HG02852 (cell line): ENCODE data around the gene KRT86.

ENCODE experiments used
- ATAC-seq: cut with Tn5 transposase; IDR thresholded peaks from one replicate; pipeline ENCODE4 v1.9.1; 2021; ENCODE audit warnings: mild to moderate bottlenecking, moderate library complexity; ENCODE audit not compliant: unreplicated experiment

The KRT86 gene

DNA sequence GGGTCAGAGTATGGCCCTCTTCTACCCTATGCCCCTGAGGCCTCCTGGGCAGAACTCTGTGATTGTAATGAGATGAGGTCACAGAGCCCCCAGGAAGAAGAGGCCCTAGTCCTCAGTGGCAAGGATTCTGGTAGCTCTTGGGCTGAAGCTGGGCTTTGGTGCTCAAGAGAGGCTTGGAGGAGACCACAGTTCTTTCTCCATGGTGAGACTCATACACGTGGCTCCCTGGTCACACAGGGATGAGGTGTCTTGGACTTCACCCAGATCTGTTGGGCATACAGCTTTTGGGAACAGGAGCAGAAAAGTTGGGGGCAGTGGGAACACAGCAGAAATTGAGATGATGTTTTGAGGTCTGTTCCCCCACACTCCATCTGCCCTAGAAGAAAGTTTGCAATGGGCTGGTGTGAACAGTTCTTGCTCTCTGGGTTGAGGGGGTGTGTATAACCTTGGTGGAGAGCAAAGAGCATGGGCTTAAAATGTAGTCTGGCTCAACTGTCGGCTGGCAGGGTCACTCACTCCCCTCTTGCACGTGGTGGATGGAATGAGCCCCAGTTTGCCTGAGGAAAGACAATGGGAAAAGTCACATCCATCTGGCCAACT lies at the start of gene KRT86:
KRT86 (plus strand) TSS at position 125 of the 600 bp plus-strand sequence. CDS start 27,272 bp downstream, outside the sequence.
- ATAC-seq, result no peak

DNA sequence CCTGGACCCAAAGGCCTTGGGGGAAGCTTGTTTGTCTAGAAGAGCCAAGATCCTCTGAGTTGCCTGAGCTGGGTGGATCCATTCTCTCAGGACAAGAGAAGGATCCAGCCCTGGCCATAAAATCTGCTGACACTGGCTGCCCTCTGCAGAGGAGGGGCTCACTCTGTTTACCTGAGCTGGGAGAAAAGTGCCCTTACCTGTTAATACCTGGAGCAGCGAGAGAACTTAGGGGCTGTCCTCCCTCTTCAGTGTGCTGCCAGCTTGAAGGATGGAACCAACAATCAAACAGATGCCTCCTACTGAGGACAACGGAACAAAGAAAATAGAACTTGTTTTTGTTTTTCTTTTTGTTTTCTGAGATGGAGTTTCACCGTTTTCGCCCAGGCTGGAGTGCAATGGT lies 48.7 kb upstream of the KRT86 start:
- no peak for ATAC-seq

DNA sequence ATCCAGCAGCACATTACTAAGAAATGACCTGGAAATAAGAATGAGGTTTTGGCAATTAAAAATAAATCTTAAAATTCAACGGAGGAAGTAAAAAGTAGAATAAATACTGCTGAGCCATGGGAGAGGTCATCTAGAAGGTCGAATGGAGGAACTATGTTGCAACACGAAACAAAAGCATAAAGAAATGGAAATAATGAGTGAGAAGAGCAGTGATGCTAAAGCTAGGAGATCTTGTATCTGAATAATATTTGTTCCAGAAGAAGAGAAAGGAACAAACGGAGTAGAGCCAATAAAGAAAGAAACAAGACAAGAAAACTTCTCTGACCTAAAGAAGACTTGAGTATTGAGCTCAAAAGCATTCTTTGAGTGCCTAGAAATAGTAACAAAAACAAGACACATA lies 48.0 kb upstream of the KRT86 start:
- no peak for ATAC-seq

DNA sequence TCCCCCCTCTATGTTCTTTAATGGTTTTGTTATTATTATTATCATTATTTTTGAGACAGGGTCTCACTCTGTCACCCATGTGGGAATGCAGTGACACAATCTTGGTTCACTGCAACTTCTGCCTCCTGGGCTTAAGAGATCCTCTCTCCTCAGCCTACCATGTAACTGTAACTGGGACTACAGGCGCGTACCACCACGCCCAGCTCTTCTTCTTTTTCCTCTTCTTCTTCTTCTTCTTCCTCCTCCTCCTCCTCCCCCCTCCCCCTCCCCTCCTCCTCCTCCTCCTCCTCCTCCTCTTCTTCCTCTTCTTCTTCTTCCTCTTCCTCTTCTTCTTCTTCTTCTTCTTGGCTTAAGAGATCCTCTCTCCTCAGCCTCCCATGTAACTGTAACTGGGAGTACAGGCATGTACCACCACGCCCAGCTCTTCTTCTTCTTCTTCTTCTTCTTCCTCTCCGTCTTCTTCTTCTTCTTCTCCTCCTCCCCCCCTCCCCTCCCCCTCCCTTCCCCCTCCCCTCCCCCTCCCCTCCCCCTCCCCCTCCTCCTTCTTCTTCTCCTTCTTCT lies 46.8 kb upstream of the KRT86 start:
- no peak for ATAC-seq

DNA sequence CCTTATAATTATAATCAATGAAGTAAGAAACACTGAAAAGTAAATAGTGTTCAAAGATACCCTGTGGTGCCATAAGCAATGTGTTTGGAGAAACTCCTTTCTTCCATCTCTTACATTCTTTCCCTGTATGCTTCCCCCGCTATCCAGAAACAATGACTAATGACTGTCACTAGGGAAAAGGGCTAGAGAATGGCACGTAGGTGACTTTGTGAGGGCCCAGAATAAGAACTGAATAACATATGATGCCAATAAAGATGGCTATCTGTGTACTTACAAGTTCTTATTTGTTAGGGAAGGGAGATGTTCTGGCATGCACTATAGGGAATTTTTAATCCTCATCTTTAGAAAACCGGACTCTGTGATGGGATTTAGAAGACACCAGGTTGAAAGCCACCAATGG lies 46.1 kb upstream of the KRT86 start:
- ATAC-seq, result no peak

DNA sequence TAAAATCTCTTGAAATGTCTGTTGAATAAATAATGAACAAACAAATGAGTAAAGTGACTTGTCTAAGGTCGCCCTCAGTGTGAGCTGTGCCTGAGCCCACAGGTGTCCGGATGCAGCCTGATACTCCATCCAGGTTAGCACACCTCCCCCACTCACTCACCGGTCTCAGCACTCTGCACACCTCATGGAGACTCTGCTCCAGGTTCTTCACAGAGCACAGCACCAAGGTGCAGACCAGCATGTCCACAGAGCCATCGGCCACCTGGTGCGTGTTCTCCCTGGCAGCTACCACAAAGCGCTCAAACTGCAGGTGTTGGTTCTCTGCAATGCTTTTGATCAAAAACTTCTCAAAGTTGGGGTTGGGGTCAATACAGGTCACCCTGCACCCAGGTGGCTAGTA lies 45.5 kb upstream of the KRT86 start:
- ATAC-seq, result no peak

DNA sequence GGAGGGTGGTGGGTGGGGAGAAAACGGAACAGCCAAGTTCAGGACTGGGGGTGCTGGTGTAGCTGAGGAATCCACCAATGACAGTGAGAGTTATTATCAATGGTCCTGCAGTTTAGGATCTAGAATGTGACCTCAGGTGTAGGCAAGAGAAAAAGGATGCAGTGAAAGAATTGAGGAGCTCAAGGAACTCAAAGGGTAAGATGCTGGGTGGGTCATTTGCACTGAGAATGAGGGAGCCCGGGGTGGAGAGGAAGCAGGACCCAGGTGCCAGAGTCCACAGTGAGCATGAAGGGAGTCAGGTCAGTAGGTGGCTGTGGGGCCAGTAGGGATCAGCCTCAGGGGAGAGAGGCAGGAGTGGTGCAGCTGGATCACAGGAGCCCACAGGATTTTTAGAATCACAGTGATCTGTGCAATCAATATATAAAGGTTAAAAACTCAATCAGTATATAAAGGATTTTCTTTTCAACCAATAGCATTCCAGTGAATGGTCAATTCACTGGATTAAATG lies 44.6 kb upstream of the KRT86 start:
- no peak for ATAC-seq

DNA sequence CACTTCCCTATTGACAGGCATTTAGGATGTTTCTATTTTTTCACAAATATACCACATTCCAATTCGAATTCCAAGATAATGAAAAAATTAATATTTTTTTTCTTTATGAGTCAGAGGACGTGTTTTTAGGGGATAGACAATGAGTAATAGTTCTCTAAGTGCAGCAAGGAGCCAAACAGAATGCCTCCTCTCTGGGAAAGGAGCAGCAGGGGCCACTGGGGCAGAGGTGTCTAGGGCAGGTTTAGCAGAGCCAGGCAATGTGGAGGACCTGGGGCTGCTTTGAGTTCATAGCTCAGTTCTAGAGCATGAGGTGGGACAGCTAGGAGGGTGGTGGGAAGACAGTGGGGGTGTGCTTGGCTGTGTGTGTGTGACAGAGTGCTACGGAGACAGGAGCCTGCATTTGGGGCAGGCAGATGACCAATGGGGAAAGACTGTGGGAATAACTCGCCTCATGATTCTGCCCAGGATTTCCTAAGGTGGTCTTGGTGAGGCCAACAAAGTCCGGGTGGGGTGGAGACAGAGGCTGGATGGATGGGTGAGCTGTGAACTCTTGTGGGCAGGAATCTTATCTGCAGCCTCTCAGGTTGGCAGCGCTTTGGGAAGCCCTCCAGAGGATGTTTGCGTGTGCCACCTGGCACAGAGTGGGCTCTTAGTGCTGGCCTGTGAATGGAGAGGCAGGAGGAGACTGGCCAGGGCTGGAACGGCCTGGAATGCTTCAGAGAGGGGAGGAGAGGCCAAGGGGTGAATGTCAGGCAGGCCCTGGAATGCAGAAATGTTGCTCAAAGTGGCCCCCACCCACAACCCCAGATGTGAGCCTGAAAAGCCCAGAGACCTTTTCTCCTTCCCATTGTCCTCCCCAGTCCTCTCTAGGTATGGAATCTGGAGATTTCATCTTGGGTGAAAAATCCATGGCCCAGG lies 43.8 kb upstream of the KRT86 start:
- ATAC-seq, result no peak

DNA sequence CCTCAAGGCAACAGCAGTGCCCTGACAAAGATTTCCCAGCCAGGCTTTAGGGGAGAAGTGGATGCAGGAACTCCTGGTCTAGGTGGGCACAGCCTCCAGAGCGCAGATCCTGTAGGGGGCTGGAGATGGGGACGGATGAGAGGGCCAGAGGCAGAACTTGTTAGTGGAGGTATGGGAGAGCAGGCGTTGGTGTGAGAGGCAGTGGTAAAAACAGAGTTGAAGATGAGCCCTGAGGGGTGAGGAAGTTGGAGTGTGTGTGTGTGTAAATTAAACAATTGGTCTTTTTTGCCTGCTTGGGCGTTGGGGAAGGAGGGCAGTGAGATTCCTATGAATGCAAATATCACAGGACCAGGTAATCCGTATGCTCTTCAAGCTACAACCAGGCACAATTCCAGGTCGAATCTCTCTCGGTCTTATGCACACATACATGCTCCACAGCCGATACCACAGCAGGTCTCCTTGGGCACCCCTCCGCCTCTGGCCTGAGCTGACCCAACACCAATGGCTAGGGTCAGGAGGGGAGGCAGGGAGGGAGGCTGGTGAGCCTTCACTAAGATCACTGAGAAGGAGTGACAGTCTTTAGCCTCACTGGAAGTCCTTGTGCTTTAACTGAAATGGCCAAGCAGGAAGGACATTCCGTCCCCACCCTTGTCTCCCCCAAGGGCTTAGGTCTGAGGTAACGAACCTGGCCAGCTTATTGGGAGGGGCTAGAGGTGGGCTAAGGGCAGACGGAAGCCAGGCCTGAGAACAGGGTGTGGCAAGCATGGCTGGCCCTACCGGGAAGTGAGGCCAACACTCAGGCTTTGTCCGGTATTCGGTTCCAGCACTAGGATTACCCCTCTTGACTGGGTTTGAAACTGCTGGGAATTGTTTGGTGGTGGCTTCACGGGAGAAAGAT lies 42.9 kb upstream of the KRT86 start:
- ATAC-seq, result no peak

DNA sequence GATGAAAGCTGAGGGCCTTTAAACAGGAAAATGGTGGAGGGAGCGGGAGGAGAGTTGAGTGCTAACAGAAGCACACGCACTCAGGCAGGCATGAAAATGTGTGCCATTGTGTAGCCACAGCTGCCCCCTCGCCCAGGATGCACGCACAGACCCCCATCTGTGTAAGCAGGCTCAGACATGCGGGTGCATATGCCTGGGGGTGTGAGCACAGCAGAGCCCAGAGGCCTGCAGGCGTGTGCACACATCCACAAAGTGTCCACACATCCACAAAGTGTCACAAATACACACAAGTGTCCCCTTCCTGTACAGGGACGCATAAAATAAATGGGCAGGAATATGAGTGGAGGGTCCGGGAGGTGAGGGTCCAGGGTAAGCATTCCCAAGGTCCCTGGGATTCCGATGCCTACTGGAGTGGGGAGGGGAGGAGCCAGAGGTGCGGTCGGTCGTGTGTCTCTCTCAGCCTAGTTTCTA lies 42.2 kb upstream of the KRT86 start:
- ATAC-seq, result no peak

DNA sequence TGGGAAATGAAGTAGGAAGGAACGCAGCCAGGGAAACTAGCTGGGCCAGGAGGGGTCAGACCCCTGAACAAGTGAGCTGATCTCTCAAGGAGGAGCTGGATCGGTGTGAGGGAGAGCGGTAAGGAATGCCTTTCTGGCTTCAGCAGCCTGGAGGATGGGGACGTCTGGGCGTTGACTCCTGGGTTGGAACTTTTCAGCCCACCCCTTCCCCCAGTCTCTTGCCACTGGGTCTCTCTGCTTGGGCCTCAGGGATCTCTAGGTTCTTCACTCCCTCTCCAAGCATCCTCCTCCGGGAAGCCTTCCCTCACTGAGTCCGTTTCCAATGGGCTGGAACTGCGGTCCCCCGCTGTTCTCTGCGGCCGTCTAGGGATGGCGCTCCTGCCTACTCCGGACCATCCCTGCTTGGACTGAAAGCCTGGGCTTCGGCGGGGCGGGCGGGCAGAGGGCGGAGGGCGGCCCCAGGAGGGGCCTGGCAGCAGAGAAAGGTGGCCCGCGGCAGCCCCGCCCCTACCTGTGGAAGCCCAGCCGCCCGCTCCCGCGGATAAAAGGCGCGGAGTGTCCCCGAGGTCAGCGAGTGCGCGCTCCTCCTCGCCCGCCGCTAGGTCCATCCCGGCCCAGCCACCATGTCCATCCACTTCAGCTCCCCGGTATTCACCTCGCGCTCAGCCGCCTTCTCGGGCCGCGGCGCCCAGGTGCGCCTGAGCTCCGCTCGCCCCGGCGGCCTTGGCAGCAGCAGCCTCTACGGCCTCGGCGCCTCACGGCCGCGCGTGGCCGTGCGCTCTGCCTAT lies 41.6 kb upstream of the KRT86 start, which contains the start of gene KRT7:
KRT7 (plus strand) TSS at position 570 of the 788 bp plus-strand sequence; CDS start at position 624, 54 bp downstream.
- ATAC-seq, result no peak

DNA sequence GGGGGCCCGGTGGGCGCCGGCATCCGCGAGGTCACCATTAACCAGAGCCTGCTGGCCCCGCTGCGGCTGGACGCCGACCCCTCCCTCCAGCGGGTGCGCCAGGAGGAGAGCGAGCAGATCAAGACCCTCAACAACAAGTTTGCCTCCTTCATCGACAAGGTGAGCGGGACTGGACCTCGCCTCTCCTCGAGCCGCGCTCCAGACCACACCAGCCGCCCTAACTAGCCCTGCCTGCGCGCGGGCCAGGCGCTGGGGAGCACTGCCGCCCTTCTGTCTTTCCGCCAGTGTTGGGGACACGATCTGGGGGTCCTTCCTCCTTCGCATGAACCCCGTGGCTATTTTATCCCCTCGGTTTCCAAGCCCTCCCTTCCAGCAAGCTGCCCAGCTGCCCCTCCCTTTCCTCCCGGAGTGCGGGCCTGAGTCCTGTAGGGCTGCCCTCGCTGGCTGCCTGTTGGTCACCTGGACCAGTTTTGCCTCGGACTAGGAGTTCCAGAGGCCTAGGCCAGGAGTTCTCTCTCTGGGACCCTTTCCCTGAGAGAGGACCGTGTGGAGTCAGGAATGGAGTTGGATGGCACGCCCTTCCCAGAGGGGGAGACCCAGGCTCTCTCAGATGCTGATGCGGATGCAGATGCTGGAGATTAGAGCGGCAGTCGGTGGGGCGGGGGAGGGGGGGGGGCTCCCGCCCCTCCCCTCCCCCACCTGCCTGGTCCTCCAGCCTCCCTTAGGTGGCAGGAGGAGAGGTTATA lies 40.8 kb upstream of the KRT86 start:
- no peak for ATAC-seq

DNA sequence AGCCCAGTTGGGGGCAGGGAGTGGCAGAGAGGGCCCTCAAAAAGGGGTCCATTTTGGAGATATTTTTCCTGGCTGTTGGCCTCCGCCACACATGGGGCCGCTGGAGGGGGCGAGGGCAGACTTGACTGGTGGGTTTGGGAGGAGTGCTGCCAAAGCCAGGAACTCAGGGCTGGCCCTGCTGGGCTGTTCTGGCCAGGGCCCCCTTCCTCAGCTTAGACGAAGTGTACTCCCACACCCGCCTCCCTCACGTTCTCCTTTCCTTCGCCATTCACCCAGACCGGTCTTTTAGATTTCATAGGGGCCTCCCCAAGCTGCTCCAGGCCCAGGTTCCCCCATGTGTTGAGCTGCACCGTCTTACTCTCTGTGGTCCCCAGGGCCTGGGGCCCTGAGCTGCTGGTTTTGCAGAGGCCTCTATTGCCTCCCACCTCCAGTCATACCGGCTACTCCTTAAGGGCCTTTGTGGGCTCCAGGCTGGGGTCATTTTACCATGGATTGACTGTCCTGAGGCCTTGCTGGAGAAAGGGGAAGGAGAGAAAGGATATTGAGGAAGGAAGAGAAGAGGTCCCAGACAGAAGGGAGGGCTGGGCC lies 40.1 kb upstream of the KRT86 start:
- no peak for ATAC-seq

DNA sequence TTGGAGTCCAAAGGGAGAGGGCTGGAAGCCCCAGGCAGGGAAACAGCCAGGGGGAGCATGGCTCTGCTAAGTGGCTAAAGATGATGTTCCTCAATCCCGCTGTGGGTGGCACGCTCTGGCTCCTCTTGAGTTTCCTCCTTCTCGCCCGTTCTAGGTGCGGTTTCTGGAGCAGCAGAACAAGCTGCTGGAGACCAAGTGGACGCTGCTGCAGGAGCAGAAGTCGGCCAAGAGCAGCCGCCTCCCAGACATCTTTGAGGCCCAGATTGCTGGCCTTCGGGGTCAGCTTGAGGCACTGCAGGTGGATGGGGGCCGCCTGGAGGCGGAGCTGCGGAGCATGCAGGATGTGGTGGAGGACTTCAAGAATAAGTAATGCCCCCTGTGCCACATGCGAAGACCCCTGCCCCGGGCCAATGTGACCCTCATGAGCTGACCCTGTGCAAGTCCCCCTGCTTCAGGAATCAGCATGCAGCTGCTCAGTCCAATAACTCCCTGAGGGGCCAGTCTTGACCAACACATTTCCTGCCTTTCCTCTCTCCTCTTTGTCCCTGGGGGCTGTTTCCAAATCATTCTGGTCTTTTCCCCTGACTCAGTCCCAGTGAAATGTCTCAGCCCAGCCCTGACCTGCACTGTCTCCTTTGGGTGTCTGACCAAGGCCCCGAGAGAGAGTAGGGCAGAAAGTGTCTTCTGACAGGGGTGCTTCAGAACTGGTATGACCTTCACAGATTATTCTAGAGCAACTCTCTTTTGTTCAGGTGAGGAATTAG lies 39.3 kb upstream of the KRT86 start:
- no peak for ATAC-seq

DNA sequence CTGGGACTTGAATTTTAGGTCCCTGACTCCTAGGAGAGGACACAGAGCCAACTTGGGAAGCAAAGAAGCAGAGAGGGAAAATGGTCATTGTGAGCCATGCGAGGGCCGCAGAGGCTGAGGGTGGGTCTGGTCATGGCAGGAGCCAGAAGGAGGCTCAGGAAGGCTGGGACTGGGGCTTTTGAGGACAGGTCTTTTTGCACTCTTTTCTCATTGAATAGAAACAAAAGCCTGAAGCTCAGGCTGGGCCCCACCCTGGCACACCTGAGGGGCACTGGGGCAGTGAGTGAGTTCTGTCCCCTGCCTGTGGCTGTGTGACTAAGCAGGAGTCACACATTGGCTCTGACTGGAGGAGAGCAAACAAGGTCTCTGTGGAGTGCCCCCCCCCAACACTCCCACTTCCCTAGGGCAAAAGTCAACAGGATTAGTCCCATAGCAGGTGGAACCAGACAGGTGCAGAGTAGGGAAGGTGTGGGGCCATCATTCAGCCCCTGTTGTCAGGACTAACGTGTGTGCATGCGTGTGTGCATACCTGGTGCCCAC lies 38.6 kb upstream of the KRT86 start:
- ATAC-seq, result no peak

DNA sequence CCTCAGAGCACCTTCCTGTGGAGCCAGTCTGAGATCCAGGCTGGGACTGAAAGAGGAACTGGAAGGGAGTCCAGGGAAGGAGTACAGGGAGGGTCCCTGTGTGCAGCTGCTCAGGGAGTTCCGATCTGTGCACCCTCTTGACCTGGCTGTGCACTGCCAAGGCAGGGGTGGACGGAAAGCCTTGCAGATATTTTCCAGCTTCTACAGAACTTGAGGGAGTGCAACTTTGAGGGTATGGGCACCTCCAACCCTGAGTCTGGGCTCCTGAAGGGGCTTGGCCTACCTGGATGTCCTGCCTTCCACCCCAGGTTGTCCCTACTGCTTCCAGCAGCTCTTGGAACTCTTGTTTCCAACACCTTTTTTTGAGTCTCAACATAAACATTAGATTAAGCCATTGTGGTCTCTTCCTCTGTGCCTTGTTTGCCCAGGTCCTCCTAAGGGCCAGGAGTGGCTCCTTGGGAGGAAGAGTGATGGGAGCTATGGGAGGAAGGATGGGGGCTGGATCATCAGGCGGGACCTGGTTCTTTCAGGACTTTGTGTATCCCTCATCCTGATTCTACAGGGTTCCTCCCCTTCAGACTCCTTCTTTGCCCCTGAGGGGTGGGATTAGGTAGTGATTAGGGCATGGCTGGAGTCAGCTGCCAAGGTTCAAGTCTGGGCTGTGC lies 37.9 kb upstream of the KRT86 start:
- ATAC-seq, result no peak

DNA sequence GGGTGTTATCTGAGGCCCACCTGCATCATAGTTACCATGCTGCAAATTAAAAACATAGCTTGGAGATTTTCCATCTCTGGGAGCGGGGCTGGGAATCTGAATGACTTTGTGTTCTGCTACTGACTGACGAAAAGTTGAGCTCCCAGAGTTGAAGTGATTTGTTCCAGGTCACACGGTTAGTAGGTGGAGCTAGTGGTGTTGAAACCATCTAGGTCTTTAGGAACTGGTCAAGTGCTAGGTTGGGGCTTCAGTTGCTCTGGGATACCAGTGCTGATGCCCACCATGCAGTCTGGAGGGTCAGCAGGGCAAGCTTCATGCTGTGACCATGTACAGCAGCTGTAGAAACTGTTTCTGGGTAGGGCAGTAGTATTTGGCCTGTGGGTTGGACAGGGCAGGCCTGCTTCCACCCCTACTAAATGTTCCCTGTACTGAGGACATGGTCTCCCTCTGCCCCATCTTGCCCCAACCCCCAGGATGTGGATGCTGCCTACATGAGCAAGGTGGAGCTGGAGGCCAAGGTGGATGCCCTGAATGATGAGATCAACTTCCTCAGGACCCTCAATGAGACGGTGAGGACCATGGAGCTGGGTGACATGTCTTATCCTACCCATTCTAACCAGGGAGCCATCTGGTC lies 36.1 kb upstream of the KRT86 start:
- ATAC-seq, result no peak
